HG03460 (cell line): Measurements from ENCODE around the gene TNFRSF17.

Experiments
- ATAC-seq: cut with Tn5 transposase; IDR thresholded peaks from one replicate; pipeline ENCODE4 v1.9.1; 2021; ENCODE audit not compliant: unreplicated experiment

Gene TNFRSF17

GRCh38 chr16:12000032-12000431 lies 35.0 kb downstream of the TNFRSF17 start:
- ATAC-seq = no peak

- ATAC-seq = no peak
Observed at GRCh38 chr16:12002447-12003006, 37.5 kb downstream of the TNFRSF17 start.

GRCh38 chr16:12006637-12007036 lies 41.6 kb downstream of the TNFRSF17 start:
- no peak for ATAC-seq

GRCh38 chr16:12009462-12009861 lies 44.5 kb downstream of the TNFRSF17 start:
- ATAC-seq = no peak

- ATAC-seq = no peak
Observed at GRCh38 chr16:12009922-12010321, 44.9 kb downstream of the TNFRSF17 start.

GRCh38 chr16:12010388-12011251 lies 45.6 kb downstream of the TNFRSF17 start:
- ATAC-seq = no peak

- no peak for ATAC-seq
Observed at GRCh38 chr16:12011565-12011964, 46.6 kb downstream of the TNFRSF17 start.

- ATAC-seq = no peak
Observed at GRCh38 chr16:12016291-12016947, 51.4 kb downstream of the TNFRSF17 start.

GRCh38 chr16:12017558-12017957 lies 52.5 kb downstream of the TNFRSF17 start:
- ATAC-seq = no peak
